CD4-positive, alpha-beta T cell treated with Interleukin-10 for 1 hour (primary cell): Measurements from ENCODE around the gene DNAJB2.

ENCODE experiments used
- DNase-seq: peaks from one replicate; pipeline ENCODE4 v3.0.0-alpha.2; 2020

Gene DNAJB2

DNA sequence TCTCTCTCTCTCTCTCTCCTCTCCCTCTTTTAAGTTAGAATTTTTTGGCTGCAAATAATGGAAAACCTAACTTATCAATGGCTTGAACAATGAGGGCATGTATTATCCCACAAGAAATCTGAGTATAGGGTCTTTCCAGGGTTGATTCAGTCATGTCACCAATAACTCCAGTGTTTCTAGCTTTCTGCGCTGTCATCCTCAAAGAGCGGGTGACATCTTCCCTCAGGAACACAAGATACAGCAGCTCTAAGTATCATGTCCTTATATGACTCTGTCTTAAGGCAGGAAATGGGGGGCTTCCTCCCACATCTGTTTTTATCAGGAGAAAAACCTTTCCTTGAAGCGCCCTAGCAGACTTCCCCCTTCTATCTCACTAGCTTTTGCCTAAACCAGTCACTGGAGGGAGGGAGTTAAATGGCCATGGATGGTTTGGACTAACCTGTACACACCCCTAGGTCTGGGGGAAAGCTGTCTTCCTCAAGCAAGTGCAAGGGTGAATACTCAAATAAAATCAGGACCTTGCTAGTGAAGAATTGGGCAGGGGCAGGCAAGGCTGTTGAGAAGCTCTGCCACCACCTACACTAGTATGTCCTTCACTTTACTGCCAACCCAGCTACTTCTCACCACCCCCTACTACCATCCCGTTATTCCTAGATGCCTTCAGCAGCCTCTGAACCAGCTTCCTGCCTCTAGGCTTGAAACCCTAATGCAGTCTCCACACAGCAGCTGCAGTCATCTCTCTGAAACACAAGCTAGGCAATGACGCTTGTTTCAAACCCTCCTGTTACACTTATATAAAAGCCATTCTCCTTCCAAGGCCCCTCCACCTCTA is 17.9 kb upstream of the DNAJB2 start:
- DNase-seq: no peak

DNA sequence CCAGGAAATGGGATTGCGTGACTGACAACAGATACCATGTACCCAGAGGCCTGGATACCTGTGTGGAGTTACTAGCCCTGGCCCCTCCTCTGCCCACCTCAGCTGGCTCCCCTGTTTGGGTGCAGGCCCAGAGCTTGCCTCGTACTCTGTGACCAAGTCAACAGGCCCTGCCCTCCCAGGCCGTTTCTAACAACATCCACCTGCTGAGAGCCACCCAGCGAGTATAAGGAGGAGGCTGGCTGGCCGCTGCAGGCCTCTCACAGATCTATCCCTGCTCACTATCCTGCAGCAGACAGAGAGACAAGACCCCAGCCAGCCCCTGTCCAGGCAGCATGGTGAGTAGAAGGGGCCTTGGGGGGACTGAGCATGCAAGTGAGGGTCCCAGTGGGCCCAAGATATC is 12.9 kb upstream of the DNAJB2 start:
- DNase-seq: no peak

- no peak for DNase-seq
Observed at GRCh38 chr2:219266886-219267285, 12.3 kb upstream of the DNAJB2 start.

GRCh38 chr2:219268294-219268693 is 10.9 kb upstream of the DNAJB2 start:
- no peak for DNase-seq

- no peak for DNase-seq
Observed at GRCh38 chr2:219269362-219270054, 9.7 kb upstream of the DNAJB2 start.

GRCh38 chr2:219270055-219270372 is 9.2 kb upstream of the DNAJB2 start:
- DNase-seq: no peak

DNA sequence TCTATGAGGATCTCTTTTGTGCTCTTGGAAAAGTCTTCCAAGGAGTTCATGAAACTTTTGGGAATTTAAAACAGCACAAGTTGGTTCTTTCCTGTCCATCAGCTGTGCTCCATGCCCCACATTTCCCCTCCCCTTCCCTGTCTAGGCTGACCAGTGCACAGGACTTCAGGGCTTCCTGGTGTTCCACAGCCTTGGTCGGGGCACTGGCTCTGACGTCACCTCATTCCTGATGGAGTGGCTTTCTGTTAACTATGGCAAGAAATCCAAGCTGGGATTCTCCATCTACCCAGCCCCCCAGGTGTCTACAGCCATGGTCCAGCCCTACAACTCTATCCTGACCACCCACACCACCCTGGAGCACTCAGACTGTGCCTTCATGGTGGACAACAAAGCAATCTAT is 8.1 kb upstream of the DNAJB2 start:
- no peak for DNase-seq

GRCh38 chr2:219272356-219272755 is 6.8 kb upstream of the DNAJB2 start:
- no peak for DNase-seq

- no peak for DNase-seq
Observed at GRCh38 chr2:219272995-219273394, 6.2 kb upstream of the DNAJB2 start.

DNA sequence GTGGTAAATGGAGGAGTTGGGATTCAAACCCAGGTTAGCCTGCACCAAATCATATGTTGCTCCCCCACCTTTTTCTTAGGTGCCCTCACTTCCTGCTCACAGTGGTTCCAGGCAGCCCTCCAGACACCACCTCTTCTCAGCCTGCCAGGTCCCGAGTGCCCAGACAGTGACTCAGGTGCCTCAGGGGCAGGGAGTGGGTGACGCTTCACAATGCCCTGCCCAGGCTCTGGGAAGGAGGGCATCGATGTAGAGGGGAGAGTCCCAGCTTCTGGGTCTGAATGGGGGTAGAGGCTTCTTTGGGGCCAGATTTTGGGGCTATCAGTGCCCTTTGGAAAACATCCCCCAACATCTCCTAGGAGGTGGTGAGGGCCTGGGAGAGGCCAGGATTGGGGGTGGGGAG is 5.2 kb upstream of the DNAJB2 start:
- no peak for DNase-seq

- DNase-seq: no peak
Observed at GRCh38 chr2:219274361-219274921, 4.7 kb upstream of the DNAJB2 start.

DNA sequence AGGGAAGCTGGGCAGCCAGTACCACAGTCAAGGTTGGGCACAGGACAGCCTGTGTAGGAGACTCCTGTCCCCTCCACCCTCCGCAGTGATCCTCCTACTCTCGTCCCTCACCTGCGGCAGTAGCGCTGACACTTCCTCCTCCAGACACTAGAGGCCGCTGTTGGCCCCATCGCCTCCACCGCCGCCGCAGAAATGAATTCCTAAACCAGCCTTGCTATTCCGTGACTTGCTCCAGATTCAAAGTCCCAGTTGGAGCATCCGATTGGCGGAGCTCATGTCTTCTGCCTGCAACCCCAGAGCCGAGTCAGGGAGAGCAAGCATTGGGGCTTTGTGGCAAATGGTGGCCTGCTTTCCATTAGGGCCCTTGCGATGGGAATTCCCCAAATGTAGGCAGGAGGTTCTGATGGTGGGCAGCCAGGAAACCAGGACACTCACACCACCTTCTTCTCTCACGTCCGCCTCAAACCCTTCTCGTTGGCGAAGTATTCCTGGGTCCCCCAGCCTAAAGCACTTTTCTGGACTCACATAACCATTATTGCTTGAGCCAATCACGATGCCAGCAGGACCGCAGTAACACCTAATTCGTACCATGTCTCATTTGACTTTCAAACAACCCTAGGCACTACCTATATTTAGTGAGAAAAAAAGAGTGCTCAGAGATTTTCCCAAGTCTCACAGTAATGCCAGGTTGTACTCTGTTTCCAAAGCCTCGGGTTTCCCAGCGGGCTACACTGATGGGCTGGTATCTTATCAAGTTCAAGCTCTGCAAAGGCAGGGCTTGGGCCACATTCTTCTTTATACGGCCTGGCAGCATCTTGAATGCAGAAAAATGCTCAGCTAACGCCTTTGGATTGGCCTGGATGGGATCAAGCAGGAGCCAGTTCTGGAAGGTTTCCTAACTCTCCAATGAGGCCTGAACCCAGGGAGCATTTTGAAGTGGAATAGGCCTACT is 1.2 kb upstream of the DNAJB2 start:
- peak; percentile 81 for DNase-seq

DNA sequence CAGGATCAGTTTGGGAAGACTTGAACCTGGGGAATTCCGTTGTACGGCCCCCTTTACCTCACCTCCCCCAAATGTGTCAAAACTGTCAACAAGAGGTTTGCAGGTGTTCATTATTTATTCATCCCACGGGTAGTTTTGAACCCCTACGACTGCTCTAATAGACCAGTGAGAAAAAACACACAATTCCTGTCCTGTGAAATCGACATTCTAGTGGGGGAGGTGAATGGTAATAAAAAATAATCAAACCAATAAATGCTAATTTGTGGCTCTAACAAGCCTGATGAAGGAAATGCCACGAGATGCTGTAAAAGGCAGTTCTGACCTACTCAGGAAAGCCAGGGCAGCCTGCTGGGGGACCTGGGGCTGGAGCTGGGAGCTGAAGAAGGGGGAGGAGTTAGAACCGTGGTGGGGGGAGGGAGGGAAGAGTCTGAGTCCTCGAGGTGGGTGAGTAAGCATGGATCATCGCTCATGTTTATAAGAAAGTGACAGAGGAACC is 463 bp upstream of the DNAJB2 start:
- no peak for DNase-seq

DNA sequence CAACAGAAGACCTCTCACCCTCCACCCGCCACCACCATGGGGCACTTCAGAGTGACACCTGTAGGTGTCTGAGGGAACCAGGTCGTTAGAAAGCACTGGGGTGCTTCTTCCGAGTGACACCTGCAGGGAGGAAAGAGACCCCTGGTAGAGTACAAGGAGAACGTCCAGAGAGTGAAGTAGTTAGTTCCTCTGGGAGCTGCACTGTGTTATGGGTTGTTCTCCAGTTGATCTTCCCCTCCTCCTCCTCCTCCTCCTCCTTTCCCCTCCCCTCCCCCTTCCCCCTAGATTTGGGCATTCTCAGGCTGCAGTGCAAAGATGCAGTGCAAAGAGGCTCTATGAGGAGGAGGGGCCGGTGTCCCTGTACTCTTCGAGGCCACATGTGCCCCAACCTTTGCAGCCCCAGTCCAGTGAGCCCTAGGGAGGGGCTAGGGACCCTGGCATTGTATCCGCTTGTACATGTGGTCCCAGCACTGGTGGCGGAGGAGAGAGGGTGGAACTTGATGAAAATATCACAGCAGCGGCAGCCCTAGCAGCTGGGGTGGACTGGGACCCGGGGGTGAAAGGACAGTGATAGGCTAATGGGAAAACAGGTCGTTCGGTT is 850 bp downstream of the DNAJB2 start:
- DNase-seq: no peak

GRCh38 chr2:219280651-219281050 is 1.5 kb downstream of the DNAJB2 start:
- no peak for DNase-seq

DNA sequence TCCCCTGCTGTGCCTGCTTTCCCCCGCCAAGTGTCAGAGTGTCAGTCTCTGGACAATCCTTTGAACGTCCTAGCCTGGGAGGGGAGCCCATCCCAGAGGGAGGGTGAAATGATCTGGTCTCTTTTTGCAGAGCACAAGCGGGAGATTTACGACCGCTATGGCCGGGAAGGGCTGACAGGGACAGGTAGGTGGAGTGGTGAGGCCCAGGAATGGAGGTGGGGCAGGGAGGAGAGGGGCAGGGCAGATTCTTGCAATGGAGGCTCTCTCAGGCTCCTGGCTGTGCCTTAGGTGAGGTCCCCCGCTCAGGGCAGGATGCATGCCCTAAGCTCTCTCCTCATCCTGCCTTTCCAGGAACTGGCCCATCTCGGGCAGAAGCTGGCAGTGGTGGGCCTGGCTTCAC is 2.4 kb downstream of the DNAJB2 start:
- DNase-seq: no peak

DNA sequence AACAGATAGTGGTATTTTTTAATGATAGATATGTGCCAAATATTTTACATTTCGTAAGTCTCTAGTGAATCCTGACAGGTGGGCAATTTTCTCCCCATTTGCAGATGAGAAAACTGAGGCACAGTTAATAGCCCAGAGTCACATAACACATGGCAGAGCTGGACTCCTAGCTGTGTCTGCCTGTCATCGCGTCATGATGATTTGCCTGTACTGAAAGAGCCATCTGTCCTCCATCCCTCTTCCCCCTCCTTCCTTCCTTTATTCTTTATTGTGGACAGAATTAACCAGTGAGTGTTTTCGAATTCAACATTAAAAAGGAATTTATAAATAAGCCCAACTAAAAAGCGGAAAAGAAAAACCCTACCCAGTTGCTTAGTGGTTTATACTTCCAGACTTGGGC is 3.2 kb downstream of the DNAJB2 start:
- no peak for DNase-seq

- no peak for DNase-seq
Observed at GRCh38 chr2:219282943-219283581, 3.9 kb downstream of the DNAJB2 start.

DNA sequence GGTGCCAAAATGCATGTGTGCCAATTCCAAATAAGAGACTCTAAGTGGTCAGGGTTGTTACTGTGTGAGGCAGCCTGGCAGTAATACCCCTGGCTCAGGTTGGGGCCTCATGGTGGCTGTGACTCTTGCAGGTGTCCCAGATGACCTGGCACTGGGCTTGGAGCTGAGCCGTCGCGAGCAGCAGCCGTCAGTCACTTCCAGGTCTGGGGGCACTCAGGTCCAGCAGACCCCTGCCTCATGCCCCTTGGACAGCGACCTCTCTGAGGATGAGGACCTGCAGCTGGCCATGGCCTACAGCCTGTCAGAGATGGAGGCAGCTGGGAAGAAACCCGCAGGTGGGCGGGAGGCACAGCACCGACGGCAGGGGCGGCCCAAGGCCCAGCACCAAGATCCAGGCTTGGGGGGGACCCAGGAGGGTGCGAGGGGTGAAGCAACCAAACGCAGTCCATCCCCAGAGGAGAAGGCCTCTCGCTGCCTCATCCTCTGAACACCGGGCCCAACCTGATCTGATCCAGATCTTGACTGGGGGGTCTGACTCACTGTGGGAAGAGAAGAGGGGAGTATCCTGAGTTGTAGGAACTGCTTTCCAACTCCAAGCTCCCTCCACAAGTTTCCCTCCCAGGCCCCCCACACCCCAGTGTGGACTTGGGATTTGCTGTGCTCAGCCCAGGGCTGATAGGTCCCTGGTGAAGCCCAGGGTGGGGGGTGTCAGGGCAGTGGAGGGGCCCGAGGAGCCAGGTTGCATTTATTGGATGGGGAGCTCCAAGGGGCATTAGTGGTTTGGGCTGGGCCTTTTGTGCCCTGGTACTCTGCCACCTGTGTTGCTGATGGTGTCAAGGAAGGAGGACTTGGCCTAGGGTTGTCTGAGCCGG is 5.6 kb downstream of the DNAJB2 start:
- no peak for DNase-seq

DNA sequence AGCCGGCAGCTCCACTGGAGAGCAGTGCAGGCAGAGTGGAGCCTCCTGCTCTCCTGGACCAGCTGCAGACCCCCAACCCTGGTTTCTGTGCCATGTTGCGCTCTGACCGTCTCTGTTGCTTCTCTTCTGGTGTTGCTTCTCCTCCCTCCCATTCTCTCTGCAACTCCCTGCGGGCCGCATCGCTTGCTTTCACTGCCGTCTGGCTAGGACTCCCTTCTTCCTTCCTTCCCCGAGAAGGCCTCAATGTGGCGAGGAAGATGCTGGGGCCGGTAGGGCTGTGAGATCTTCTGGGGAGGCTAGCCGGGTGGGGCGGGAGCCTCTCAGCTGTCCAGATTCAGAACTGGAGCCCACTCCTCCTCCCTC is 6.2 kb downstream of the DNAJB2 start:
- DNase-seq: no peak

- no peak for DNase-seq
Observed at GRCh38 chr2:219285894-219286425, 6.8 kb downstream of the DNAJB2 start.
